Measurements from ENCODE around the gene SP3. TPM values are rescaled to one million over a fixed set of nuclear protein-coding genes. Genes with fewer than 3 reads are reported as not detected.

Gene SP3
- total RNA-seq (100 to 1,000 TPM in 4 of 7 donors, 10 to 100 TPM in 3; 97.9 to 140 (median 103) TPM), polyA plus RNA-seq (10 to 100 TPM; 17.4 to 23.2 (median 22.8) TPM)
- long read RNA-seq, donor 1, partial matches to known transcripts = 23 of 26 reads
- long read RNA-seq, donor 1, other reads (novel, unspliced or antisense) = 0 of 26 reads
- long read RNA-seq, donor 2, full-length matches to known transcripts = 7 of 12 reads
- long read RNA-seq, donor 2, partial matches to known transcripts = 5 of 12 reads
- long read RNA-seq, donor 2, other reads (novel, unspliced or antisense) = 0 of 12 reads

DNA sequence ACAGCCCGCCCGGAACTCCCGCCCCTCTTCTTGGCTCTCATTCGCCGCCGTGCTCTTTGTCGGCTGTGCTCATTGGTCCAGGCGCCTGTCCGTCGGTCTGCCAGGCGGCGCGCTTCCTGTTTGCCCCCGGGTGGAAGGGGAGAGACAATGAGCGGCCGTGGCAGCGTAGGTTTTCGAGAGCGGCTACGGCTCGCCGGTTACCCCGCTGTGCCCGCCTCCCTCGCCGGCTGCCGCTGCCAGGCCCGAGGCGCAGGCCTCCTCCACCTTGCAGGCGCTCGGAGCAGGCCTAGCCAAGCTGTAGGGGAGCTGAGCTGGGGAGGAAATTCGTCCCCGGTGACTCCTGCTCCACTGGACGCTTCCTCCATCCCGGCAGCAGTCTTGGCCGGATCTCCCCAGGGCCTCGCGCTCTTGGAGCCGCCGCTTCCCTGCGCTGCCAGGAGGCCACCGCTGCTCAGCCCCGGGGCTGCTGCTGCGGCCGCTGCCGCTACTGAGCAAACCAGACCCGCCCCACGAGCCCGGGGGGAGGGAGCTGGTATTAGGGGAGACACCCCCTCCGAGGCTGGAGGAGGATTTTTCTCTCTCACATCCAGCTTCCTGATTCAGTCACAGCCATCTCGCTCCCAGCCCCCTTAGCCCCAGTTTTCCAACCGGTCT, at the start of gene SP3:
Gene SP3, minus strand, starts transcription at position 2 of the 654 bp plus-strand sequence. CDS start 202 bp downstream, outside the sequence.
- WGBS, 5 donors = 0 to 1% (median 0%) methylated on average over 25 to 52 of the region's 52 CpGs
- intact Hi-C loops (cut with DNase I; ENCODE audit: low total_unique reads) = no loop called here

DNA sequence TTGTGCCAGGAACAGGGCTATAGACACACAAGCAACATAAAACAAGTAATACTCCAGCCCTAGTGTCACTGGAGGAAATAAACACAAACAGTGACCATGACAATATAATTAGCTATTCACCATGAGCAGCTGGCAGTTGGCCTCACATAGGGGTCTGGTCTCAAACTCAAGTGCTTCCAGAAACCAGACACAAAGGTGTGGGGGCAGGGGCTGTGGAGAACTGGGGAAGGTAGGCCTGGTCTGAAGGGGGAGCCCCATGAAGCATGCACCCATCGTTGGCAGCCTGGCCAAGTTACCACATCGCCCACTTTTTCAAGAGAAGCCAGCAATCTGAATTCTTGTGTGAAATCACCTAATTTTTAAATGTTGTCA, 49.5 kb upstream of the SP3 start:
- Histone ChIP-seq H3K9me3 (no peaks in the 10 kb centered on the region), H3K4me1 (peaks cover 0 to 40% (median 19%) of the 10 kb centered on the region in 6 donors), H3K27me3 (replicated peaks in 1 of 7) (peaks cover 0 to 9% (median 0%) of the 10 kb centered on the region in 7 donors), H3K36me3 (no peaks in the 10 kb centered on the region), H3K27ac (peak overlapping the region in 2 of 8 donors; percentile 81 to 88), H3K4me3 (no peak overlapping the region)
- intact Hi-C loops (cut with DNase I; ENCODE audit: low total_unique reads) = no loop called here
- TF ChIP-seq POLR2A (IDR thresholded peaks at IDR 0.05) (no peak), POLR2AphosphoS5 (IDR thresholded peaks at IDR 0.05) (no peak)
- TF ChIP-seq, protein P1, sequence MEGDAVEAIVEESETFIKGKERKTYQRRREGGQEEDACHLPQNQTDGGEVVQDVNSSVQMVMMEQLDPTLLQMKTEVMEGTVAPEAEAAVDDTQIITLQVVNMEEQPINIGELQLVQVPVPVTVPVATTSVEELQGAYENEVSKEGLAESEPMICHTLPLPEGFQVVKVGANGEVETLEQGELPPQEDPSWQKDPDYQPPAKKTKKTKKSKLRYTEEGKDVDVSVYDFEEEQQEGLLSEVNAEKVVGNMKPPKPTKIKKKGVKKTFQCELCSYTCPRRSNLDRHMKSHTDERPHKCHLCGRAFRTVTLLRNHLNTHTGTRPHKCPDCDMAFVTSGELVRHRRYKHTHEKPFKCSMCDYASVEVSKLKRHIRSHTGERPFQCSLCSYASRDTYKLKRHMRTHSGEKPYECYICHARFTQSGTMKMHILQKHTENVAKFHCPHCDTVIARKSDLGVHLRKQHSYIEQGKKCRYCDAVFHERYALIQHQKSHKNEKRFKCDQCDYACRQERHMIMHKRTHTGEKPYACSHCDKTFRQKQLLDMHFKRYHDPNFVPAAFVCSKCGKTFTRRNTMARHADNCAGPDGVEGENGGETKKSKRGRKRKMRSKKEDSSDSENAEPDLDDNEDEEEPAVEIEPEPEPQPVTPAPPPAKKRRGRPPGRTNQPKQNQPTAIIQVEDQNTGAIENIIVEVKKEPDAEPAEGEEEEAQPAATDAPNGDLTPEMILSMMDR (IDR thresholded peaks at IDR 0.05 in 8 of 11, conservative IDR thresholded peaks at IDR 0.05 in 3 of 11) = no peak
- 63 to 80% (median 70%) methylated on average over 2 of the region's 2 CpGs for WGBS, 5 donors
- DNase-seq = no peak

More for the DNA sequence above, at the start of gene SP3:
- TF ChIP-seq POLR2A (IDR thresholded peaks at IDR 0.05) (peak; percentile 58 to 82 (median 81)), POLR2AphosphoS5 (IDR thresholded peaks at IDR 0.05) (peak; percentile 95 to 98 (median 97))
- TF ChIP-seq, protein P1 (IDR thresholded peaks at IDR 0.05 in 8 of 11, conservative IDR thresholded peaks at IDR 0.05 in 3 of 11) = peak in 5 of 11 experiments; percentile 9 to 38 (median 24)
- Histone ChIP-seq H3K27me3 (replicated peaks in 1 of 7) (no peaks in the 10 kb centered on the region), H3K36me3 (peaks cover 0 to 10% (median 0%) of the 10 kb centered on the region in 6 donors), H3K9me3 (peaks cover 0 to 8% (median 3%) of the 10 kb centered on the region in 8 donors), H3K4me3 (peak within 1 kb of the TSS; percentile 76 to 96 (median 90)), H3K27ac (peak within 1 kb of the TSS; percentile 100), H3K4me1 (peaks cover 17 to 49% (median 38%) of the 10 kb centered on the region in 6 donors)
- peak; percentile 97 for DNase-seq

GRCh38 chr2:174014011-174014698, 49.0 kb upstream of the SP3 start:
- 74 to 88% (median 77%) methylated on average over 6 of the region's 6 CpGs for WGBS, 5 donors
- H3K27ac ChIP-seq = peak overlapping the region in 5 of 8 donors; percentile 80 to 88 (median 83)
- intact Hi-C loops (cut with DNase I; ENCODE audit: low total_unique reads) = no loop called here
- TF ChIP-seq POLR2AphosphoS5 (IDR thresholded peaks at IDR 0.05) (no peak), POLR2A (IDR thresholded peaks at IDR 0.05) (no peak)
- TF ChIP-seq, protein P1 (IDR thresholded peaks at IDR 0.05 in 8 of 11, conservative IDR thresholded peaks at IDR 0.05 in 3 of 11) = no peak
- peaks cover 0 to 40% (median 19%) of the 10 kb centered on the region in 6 donors for H3K4me1 ChIP-seq
- H3K9me3 ChIP-seq = no peaks in the 10 kb centered on the region
- H3K27me3 ChIP-seq (replicated peaks in 1 of 7) = peaks cover 0 to 9% (median 0%) of the 10 kb centered on the region in 7 donors
- no peak for DNase-seq
- H3K36me3 ChIP-seq = no peaks in the 10 kb centered on the region
- H3K4me3 ChIP-seq = no peak overlapping the region
